Measurements from ENCODE around the gene INSIG1.

INSIG1 gene

DNA sequence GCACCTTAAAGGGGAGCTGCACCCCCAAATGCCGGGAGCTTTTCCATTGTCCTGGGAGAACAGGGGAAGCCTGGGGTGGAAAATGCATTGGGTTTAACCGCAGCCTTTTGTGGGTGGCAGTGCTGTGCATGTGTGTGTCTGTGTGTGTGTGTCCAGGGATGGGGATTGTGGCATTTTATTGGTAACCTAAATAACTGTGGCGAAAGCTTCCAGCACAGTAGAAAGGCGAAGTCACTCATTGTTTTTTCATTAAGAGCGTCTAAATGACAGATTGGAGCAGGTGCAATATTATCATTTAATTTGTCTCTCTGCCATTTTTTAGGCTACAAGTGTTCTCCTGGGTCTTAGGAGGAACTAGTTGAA lies 55.1 kb downstream of the INSIG1 start:
- FAIRE-seq, result no peak

DNA sequence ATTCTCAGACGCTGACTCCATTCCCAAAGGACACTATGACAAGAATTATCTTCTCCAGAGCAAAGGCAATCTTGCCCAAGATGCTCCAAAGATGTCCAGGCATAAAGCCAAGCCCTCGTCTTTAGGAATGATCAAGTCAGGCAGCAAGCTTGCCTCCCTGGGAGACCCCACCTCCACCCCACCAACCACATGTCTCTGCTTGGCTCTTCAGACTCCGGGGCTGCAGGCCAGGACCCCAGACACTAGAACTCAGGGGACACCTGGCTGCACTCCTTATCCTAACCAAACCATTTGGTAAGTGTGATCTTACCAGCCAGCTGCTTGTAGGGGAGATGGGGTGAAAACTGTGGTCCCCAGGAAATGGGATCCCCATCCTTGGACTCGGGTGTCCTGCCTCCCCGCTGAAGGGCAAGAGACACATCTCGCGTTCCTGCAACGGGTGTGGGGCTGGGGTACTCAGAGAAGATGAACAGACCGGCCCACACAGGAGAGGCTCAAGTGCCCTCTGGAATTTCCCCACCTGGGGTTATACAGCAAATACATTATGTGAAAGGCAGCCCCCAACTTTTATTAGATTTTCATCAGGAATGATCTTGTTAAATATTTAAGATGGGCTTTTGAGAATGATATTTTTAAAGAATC lies 55.7 kb downstream of the INSIG1 start:
- FAIRE-seq, result no peak

DNA sequence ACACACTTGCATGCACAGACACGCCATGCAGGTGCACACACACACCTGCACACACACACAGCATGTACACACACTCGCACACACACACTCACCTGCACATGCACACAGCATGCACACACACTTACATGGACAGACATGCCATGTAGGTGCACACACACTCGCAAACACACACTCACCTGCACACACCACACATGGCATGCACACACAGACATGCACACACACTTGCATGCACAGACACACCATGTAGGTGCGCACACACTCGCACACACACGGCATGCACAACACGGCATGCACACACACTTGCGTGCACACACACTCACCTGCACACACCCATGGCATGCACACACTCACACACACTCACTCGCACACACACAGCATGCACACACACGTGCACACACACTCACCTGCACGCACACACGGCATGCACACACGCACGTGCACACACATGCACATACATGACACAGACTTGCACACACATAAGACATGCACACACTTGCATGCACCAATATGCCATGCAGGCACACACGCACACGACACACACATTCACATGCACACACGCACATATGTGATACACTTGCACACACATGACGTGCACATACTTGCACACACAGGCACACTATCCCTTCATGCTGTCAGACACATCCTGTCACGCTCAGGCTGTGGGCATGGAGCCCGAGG lies 56.8 kb downstream of the INSIG1 start:
- FAIRE-seq, result no peak

DNA sequence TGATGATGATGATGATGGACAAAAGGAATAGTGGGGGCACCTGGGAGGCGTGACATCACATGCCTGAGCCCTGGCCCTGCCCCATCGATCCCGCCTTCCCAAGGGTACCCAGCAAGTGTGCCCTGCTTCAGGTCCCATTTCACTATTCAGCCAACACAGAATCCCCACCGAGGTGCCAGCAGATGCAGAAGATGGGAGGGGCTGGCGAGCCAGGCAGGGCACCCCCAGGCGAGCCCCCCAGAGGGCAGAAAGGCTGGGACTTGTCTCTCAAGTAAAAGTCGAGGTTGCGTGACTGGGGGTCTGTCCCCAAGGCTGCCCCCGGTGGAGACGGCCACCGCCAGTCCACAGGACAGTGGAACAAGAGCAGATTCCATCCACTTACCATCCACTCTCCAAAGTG lies 57.5 kb downstream of the INSIG1 start:
- no peak for FAIRE-seq

DNA sequence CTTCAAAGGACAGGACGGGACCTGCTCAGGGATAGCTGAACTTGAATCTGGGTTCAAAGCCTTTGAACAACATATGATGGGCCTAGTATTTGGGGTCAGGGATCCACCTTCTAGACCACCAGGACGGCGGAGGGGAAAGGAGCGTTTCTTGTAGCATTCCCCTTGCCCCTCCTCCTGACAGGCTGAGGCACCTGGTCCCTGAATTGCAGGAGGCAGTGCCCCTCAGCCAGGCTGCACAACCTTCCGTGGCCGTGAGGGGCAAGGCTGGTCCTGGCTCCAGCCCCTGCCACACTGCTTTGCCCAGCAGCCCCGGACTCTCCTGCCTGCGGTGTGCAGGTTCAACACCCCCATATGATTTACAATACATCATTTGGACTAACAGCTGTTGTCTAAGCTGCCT lies 58.1 kb downstream of the INSIG1 start:
- FAIRE-seq, result no peak

- FAIRE-seq, result no peak
These were observed 58.8 kb downstream of the INSIG1 start for GRCh38 chr7:155356323-155357105.

GRCh38 chr7:155357573-155358041 lies 59.9 kb downstream of the INSIG1 start:
- no peak for FAIRE-seq

- no peak for FAIRE-seq
These were observed 60.6 kb downstream of the INSIG1 start for GRCh38 chr7:155358066-155358947.

DNA sequence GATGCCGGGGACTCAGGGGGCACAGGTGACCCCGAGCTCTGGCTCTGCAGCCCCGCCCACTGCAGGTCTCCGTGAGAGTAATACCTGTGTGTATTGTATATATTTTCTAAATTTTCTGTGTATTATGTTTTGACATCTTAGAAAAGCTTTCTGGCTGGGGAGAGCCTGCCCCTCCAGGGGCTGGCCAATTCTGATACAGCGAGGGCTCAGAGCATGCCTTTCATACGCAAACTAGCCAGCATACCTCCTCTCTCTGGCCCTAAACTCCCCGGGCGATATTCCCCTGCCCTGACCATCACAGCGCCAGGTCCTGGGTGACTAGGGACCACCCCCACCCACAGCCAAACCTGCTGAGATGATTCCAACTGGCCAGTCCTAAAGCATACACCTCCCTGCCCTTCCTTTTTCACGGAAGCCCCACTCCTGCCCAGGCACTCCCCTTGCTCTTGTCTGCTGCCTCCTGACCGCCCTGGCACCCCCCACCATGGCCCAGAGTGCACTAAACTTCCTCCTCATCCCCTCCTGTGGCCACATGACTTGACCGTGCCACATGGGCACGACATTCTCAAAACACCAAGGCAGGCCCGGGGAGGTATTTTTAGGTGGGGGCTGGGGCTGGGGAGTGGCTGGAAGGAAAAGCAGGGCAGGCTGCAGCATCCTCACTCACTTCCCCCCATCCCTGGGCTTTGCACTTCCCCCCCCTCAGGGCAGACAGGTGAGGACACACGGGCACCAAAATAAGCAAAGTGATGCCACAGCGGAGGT lies 61.5 kb downstream of the INSIG1 start:
- FAIRE-seq, result no peak

Measured in colon (tissue), 2 donors.